Loucy (cell line): ENCODE data around the gene U2SURP.

Experiments
- EZH2phosphoT487 ChIP-seq: fragments of 200-600 bp; IDR thresholded peaks from 2 replicates; pipeline ENCODE4 v1.6.1; 2018; ENCODE audit warnings: antibody characterized with exemption, mild to moderate bottlenecking, moderate library complexity, borderline replicate concordance
- TF ChIP-seq, protein P1 (sequence below): fragments of 200-600 bp; sonication (generic); conservative IDR thresholded peaks from 2 replicates; pipeline ENCODE4 v1.5.1; 2014; ENCODE audit warnings: mild to moderate bottlenecking, antibody characterized with exemption, low read length

DNA sequence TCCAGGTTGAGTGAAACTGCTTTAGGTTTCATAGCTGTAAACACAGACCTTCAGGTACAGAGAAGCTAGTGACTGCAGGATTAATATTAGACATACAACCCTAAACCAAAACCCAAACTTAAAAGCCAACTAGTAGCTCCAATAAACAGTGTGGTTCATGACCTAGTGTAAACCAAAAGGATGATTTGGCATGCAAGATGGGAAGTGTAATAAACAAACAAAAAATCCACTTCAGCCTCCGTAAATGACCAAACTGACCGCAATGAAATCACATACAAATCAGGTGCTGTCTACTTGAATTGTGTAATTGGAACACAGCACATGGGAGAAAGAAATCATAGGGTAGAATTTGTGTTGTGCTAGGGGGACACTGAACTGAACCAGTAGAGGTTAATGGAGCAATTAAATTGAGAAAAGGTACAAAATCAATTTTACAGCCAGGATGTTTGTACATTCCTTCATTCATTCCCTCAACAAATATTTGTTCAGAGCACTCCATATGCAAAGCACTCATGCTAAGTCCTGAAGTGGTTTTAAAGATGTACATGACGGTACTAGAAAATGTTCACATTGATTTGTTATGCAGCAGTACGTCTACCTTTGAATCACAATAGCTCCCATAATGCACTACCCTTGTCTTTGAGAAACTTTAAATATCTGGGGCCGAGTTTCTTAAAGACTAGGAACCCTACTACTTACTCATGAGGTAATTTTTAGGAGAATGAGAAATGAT is 96.8 kb downstream of the U2SURP start:
- TF ChIP-seq, protein P1, sequence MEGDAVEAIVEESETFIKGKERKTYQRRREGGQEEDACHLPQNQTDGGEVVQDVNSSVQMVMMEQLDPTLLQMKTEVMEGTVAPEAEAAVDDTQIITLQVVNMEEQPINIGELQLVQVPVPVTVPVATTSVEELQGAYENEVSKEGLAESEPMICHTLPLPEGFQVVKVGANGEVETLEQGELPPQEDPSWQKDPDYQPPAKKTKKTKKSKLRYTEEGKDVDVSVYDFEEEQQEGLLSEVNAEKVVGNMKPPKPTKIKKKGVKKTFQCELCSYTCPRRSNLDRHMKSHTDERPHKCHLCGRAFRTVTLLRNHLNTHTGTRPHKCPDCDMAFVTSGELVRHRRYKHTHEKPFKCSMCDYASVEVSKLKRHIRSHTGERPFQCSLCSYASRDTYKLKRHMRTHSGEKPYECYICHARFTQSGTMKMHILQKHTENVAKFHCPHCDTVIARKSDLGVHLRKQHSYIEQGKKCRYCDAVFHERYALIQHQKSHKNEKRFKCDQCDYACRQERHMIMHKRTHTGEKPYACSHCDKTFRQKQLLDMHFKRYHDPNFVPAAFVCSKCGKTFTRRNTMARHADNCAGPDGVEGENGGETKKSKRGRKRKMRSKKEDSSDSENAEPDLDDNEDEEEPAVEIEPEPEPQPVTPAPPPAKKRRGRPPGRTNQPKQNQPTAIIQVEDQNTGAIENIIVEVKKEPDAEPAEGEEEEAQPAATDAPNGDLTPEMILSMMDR, result no peak
- no peak for TF ChIP-seq EZH2phosphoT487
